Chondrocyte (in vitro differentiated cells): Measurements from ENCODE around the gene GHSR. TPM values are rescaled to one million over a fixed set of nuclear protein-coding genes. Genes with fewer than 3 reads are reported as not detected.

Experiments
- DNase-seq: peaks from one replicate; pipeline ENCODE4 v3.0.0; 2021; ENCODE audit warnings: mixed read lengths, low spot score
- H3K27ac Mint-ChIP-seq: one replicate; pipeline ENCODE4 v1.8.0; 2021; ENCODE audit warnings: mild to moderate bottlenecking, moderate library complexity, mixed read lengths; ENCODE audit not compliant: unreplicated experiment
- H3K27me3 Mint-ChIP-seq: 2 replicates; pipeline ENCODE4 v1.8.0; 2021; ENCODE audit warnings: low read depth, mixed read lengths
- H3K36me3 Mint-ChIP-seq: 2 replicates; pipeline ENCODE4 v1.8.0; 2021; ENCODE audit warnings: low read depth, mixed read lengths
- H3K4me1 Mint-ChIP-seq: 2 replicates; pipeline ENCODE4 v1.8.0; 2021; ENCODE audit warnings: low read depth, mild to moderate bottlenecking, mixed read lengths
- H3K4me3 Mint-ChIP-seq: one replicate; pipeline ENCODE4 v1.8.0; 2021; ENCODE audit warnings: mild to moderate bottlenecking, moderate library complexity, mixed read lengths; ENCODE audit not compliant: unreplicated experiment
- H3K9me3 Mint-ChIP-seq: 2 replicates; pipeline ENCODE4 v1.8.0; 2021; ENCODE audit warnings: low read depth, mixed read lengths
- CTCF ChIP-seq: fragments of 200-600 bp; sonication (generic); IDR thresholded peaks from 2 replicates; pipeline ENCODE4 v1.5.0; 2021; ENCODE audit warnings: antibody characterized with exemption, mild to moderate bottlenecking, moderate library complexity
- total RNA-seq: library from RNA; stranded (reverse); gene quantifications from 3 replicates; pipeline ENCODE4 v1.2.1, GENCODE V29; 2021

GHSR gene
- total RNA-seq, 1 donor from 2014 or later: not detected

GRCh38 chr3:172398484-172398883, 49.8 kb downstream of the GHSR start:
- Mint-ChIP-seq H3K4me3 (no peak overlapping the region), H3K27ac (no peak overlapping the region), H3K4me1 (peaks cover 3% of the 10 kb centered on the region), H3K9me3 (no peaks in the 10 kb centered on the region), H3K27me3 (no peaks in the 10 kb centered on the region), H3K36me3 (peaks cover 34% of the 10 kb centered on the region)
- DNase-seq: no peak
- no peak for TF ChIP-seq CTCF

GRCh38 chr3:172397716-172398405, 50.4 kb downstream of the GHSR start:
- Mint-ChIP-seq H3K9me3 (no peaks in the 10 kb centered on the region), H3K27me3 (no peaks in the 10 kb centered on the region), H3K4me3 (no peak overlapping the region), H3K36me3 (peaks cover 38% of the 10 kb centered on the region), H3K4me1 (peaks cover 9% of the 10 kb centered on the region), H3K27ac (peak overlapping the region; percentile 27)
- no peak for TF ChIP-seq CTCF
- DNase-seq: no peak

- Mint-ChIP-seq H3K9me3 (no peaks in the 10 kb centered on the region), H3K27ac (no peak overlapping the region), H3K36me3 (peaks cover 25% of the 10 kb centered on the region), H3K27me3 (no peaks in the 10 kb centered on the region), H3K4me3 (no peak overlapping the region), H3K4me1 (peaks cover 22% of the 10 kb centered on the region)
- TF ChIP-seq CTCF: no peak
- no peak for DNase-seq
Observed at GRCh38 chr3:172396400-172396799, 51.9 kb downstream of the GHSR start.

GRCh38 chr3:172394692-172395091, 53.6 kb downstream of the GHSR start:
- no peak for DNase-seq
- Mint-ChIP-seq H3K4me3 (no peak overlapping the region), H3K36me3 (peaks cover 16% of the 10 kb centered on the region), H3K9me3 (no peaks in the 10 kb centered on the region), H3K27ac (peak overlapping the region; percentile 12), H3K4me1 (peaks cover 34% of the 10 kb centered on the region), H3K27me3 (no peaks in the 10 kb centered on the region)
- no peak for TF ChIP-seq CTCF

Other genes with a start within 250 kb of the GHSR start
- gene TNFSF10, start 75.0 kb upstream of the GHSR start, total RNA-seq: not detected in 3 replicates